Mesothelial cell of epicardium (in vitro differentiated cells): ENCODE measurements around the gene TNFRSF25. TPM values are rescaled to one million over a fixed set of nuclear protein-coding genes. Genes with fewer than 3 reads are reported as not detected.
A peak's percentile ranks its signal among the peaks of the same experiment; 100 is the strongest.

Experiments
- DNase-seq, 2 experiments: peaks; one replicate each; pipeline ENCODE4 v3.0.0; 2021; ENCODE audit warnings: low spot score in 2 of 2; ENCODE audit not compliant: unreplicated experiment in 2 of 2
- H3K27ac Mint-ChIP-seq: 2 replicates; pipeline ENCODE4 v1.8.0; 2021; ENCODE audit warnings: mixed read lengths
- H3K27me3 Mint-ChIP-seq: 2 replicates; pipeline ENCODE4 v1.8.0; 2021; ENCODE audit warnings: low read depth, mixed read lengths
- H3K36me3 Mint-ChIP-seq: 2 replicates; pipeline ENCODE4 v1.8.0; 2021; ENCODE audit warnings: mixed read lengths
- H3K4me1 Mint-ChIP-seq: 2 replicates; pipeline ENCODE4 v1.8.0; 2021; ENCODE audit warnings: mixed read lengths
- H3K4me3 Mint-ChIP-seq: 2 replicates; pipeline ENCODE4 v1.8.0; 2021; ENCODE audit warnings: mild to moderate bottlenecking, moderate library complexity, mixed read lengths
- H3K9me3 Mint-ChIP-seq: 2 replicates; pipeline ENCODE4 v1.8.0; 2021; ENCODE audit warnings: mixed read lengths
- CTCF ChIP-seq: fragments of 200-600 bp; sonication (generic); IDR thresholded peaks from one replicate; pipeline ENCODE4 v1.5.0; 2021; ENCODE audit warnings: antibody characterized with exemption; ENCODE audit not compliant: unreplicated experiment
- microRNA-seq: library from miRNA; unstranded; fragments of <30 nt; microRNA quantifications from one replicate; pipeline ENCODE4 v1.2.0, GENCODE V29; 2021; ENCODE audit warnings: inconsistent platforms, mixed read lengths
- total RNA-seq: library from RNA; stranded (reverse); gene quantifications from 3 replicates; pipeline ENCODE4 v1.2.1, GENCODE V29; 2021

The TNFRSF25 gene
- total RNA-seq, 1 donor from 2014 or later = 41.6 TPM

- Mint-ChIP-seq H3K27ac (peak overlapping the region; percentile 59), H3K4me3 (no peak overlapping the region), H3K9me3 (no peaks in the 10 kb centered on the region), H3K36me3 (no peaks in the 10 kb centered on the region), H3K27me3 (peaks cover 76% of the 10 kb centered on the region), H3K4me1 (peaks cover 16% of the 10 kb centered on the region)
- no peak for DNase-seq
- TF ChIP-seq CTCF = no peak
Observed at GRCh38 chr1:6414443-6414844, 51.5 kb downstream of the TNFRSF25 start.

- TF ChIP-seq CTCF = no peak
- H3K9me3 Mint-ChIP-seq = no peaks in the 10 kb centered on the region
- H3K27me3 Mint-ChIP-seq = peaks cover 72% of the 10 kb centered on the region
- H3K4me3 Mint-ChIP-seq = no peak overlapping the region
- H3K4me1 Mint-ChIP-seq = peaks cover 16% of the 10 kb centered on the region
- H3K27ac Mint-ChIP-seq = no peak overlapping the region
- DNase-seq = no peak
- no peaks in the 10 kb centered on the region for H3K36me3 Mint-ChIP-seq
Observed at GRCh38 chr1:6412896-6413295, 53.1 kb downstream of the TNFRSF25 start.

Small RNAs within 50 kb of the gene (microRNA-seq; reads per million reads assigned to microRNA genes)
- gene MIR4252 = not detected

Other genes starting within 250 kb of the TNFRSF25 start
- gene ICMT, start 230.2 kb downstream of the TNFRSF25 start, total RNA-seq = 35.1 to 39.8 TPM (median 39.3 TPM) in 3 replicates
- not detected in 3 replicates for gene HES3, start 222.0 kb downstream of the TNFRSF25 start, total RNA-seq
- 24.6 to 27.5 TPM (median 25.0 TPM) in 3 replicates for gene GPR153, start 205.1 kb downstream of the TNFRSF25 start, total RNA-seq
- gene ACOT7, start 72.4 kb downstream of the TNFRSF25 start, total RNA-seq = 17.4 to 21.3 TPM (median 20.3 TPM) in 3 replicates
- 0.90 to 1.1 TPM (median 0.98 TPM) in 3 replicates for gene HES2, start 46.3 kb downstream of the TNFRSF25 start, total RNA-seq
- 1.2 to 1.6 TPM (median 1.4 TPM) in 3 replicates for gene ESPN, start 41.4 kb downstream of the TNFRSF25 start, total RNA-seq
- 49.3 to 51.2 TPM (median 50.7 TPM) in 3 replicates for gene PLEKHG5, start 25.5 kb upstream of the TNFRSF25 start, total RNA-seq
- 37.5 to 44.4 TPM (median 37.9 TPM) in 3 replicates for gene NOL9, start 88.3 kb upstream of the TNFRSF25 start, total RNA-seq
- gene TAS1R1, start 89.1 kb upstream of the TNFRSF25 start, total RNA-seq = not detected in 3 replicates
- 33.6 to 41.5 TPM (median 33.8 TPM) in 3 replicates for gene ZBTB48, start 113.8 kb upstream of the TNFRSF25 start, total RNA-seq
- gene KLHL21, start 136.7 kb upstream of the TNFRSF25 start, total RNA-seq = 22.0 to 25.1 TPM (median 23.4 TPM) in 3 replicates
- gene PHF13, start 147.6 kb upstream of the TNFRSF25 start, total RNA-seq = 33.7 to 35.0 TPM (median 34.0 TPM) in 3 replicates
- 19.8 to 22.9 TPM (median 20.0 TPM) in 3 replicates for gene THAP3, start 158.7 kb upstream of the TNFRSF25 start, total RNA-seq
- 60.9 to 65.1 TPM (median 63.4 TPM) in 3 replicates for gene DNAJC11, start 235.6 kb upstream of the TNFRSF25 start, total RNA-seq